BLaER1 (cell line): ENCODE data around the gene MRPL9.
"Not testable (repeated sequence)": the region's sequence is repeated elsewhere in the genome, so short reads cannot be mapped to it uniquely, and the experiment has no call there.

Experiments used
- H3K27ac ChIP-seq: shearing (Covaris generic); formaldehyde crosslinking; 2 replicates; pipeline ENCODE4 v1.8.1; 2022
- H3K27me3 ChIP-seq: shearing (Covaris generic); formaldehyde crosslinking; 2 replicates; pipeline ENCODE4 v1.8.1; 2022
- H3K36me3 ChIP-seq: shearing (Covaris generic); formaldehyde crosslinking; 2 replicates; pipeline ENCODE4 v1.8.1; 2022
- H3K4me1 ChIP-seq: shearing (Covaris generic); formaldehyde crosslinking; 2 replicates; pipeline ENCODE4 v1.8.1; 2022
- H3K4me2 ChIP-seq: shearing (Covaris generic); formaldehyde crosslinking; 2 replicates; pipeline ENCODE4 v1.8.1; 2022
- H3K4me3 ChIP-seq: shearing (Covaris generic); formaldehyde crosslinking; 2 replicates; pipeline ENCODE4 v1.8.1; 2022
- H3K9ac ChIP-seq: shearing (Covaris generic); formaldehyde crosslinking; 2 replicates; pipeline ENCODE4 v1.8.1; 2022
- H3K9me3 ChIP-seq: shearing (Covaris generic); formaldehyde crosslinking; 2 replicates; pipeline ENCODE4 v1.8.1; 2022
- H4K20me1 ChIP-seq: shearing (Covaris generic); formaldehyde crosslinking; 2 replicates; pipeline ENCODE4 v1.8.1; 2022
- Cebpa-rat ChIP-seq: shearing (Covaris generic); IDR thresholded peaks from 2 replicates; pipeline ENCODE4 v1.8.1; 2022

Gene MRPL9

DNA sequence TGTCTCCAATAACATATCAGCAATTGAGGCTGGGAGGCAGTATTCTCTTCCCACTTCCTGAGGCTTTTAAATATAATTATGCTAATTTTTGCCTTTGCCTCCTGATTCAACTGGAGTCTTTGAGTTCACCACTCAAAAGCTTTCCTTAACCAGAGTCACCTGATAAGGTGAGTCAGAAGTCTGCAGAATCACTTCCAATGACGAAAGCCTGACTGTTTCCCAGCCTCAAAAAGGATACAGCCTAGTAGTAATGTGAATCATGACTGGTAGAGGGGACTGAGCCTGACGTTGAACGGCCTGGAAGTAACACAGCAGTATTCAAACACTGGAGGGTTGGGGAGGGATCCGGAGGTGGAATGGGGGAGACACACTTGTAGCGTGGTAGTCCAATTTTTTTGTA, 10.4 kb upstream of the MRPL9 start:
- H3K9me3 ChIP-seq = no peaks in the 10 kb centered on the region
- no peak overlapping the region for H3K4me2 ChIP-seq
- no peak overlapping the region for H3K4me3 ChIP-seq
- H3K36me3 ChIP-seq = peaks cover 39% of the 10 kb centered on the region
- no peaks in the 10 kb centered on the region for H3K27me3 ChIP-seq
- H3K27ac ChIP-seq = no peak overlapping the region
- no peak overlapping the region for H3K9ac ChIP-seq
- H4K20me1 ChIP-seq = no peaks in the 10 kb centered on the region
- TF ChIP-seq Cebpa-rat = no peak
- H3K4me1 ChIP-seq = no peaks in the 10 kb centered on the region

- not testable (repeated sequence) for H4K20me1 ChIP-seq, H3K27ac ChIP-seq, H3K4me3 ChIP-seq
These were observed 6.0 kb upstream of the MRPL9 start for GRCh38 chr1:151769270-151769669.

GRCh38 chr1:151768351-151769066, 5.2 kb upstream of the MRPL9 start:
- not testable (repeated sequence) for H3K4me3 ChIP-seq, H4K20me1 ChIP-seq, H3K4me1 ChIP-seq, H3K4me2 ChIP-seq, H3K36me3 ChIP-seq, H3K27me3 ChIP-seq, H3K9ac ChIP-seq, H3K27ac ChIP-seq, H3K9me3 ChIP-seq

More at GRCh38 chr1:151769270-151769669, 6.0 kb upstream of the MRPL9 start:
- H3K9ac ChIP-seq, H3K4me1 ChIP-seq, H3K27me3 ChIP-seq, H3K4me2 ChIP-seq, H3K36me3 ChIP-seq, H3K9me3 ChIP-seq: not testable (repeated sequence)

GRCh38 chr1:151763990-151764389, 694 bp upstream of the MRPL9 start:
- Histone ChIP-seq H3K4me3 (peak overlapping the region; percentile 90), H3K4me2 (peak overlapping the region; percentile 97), H4K20me1 (no peaks in the 10 kb centered on the region), H3K27me3 (no peaks in the 10 kb centered on the region), H3K27ac (peak overlapping the region; percentile 88), H3K9ac (peak overlapping the region; percentile 92), H3K9me3 (no peaks in the 10 kb centered on the region), H3K4me1 (peaks cover 19% of the 10 kb centered on the region), H3K36me3 (peaks cover 34% of the 10 kb centered on the region)
- TF ChIP-seq Cebpa-rat = no peak

GRCh38 chr1:151760597-151761385, 2.5 kb downstream of the MRPL9 start:
- TF ChIP-seq Cebpa-rat = no peak
- peaks cover 64% of the 10 kb centered on the region for H3K36me3 ChIP-seq
- no peak overlapping the region for H3K9ac ChIP-seq
- H3K4me2 ChIP-seq = no peak overlapping the region
- no peaks in the 10 kb centered on the region for H4K20me1 ChIP-seq
- no peaks in the 10 kb centered on the region for H3K27me3 ChIP-seq
- no peak overlapping the region for H3K27ac ChIP-seq
- no peaks in the 10 kb centered on the region for H3K9me3 ChIP-seq
- no peak overlapping the region for H3K4me3 ChIP-seq
- H3K4me1 ChIP-seq = peaks cover 19% of the 10 kb centered on the region

- no peak overlapping the region for H3K9ac ChIP-seq
- no peaks in the 10 kb centered on the region for H4K20me1 ChIP-seq
- no peak for TF ChIP-seq Cebpa-rat
- H3K36me3 ChIP-seq = peaks cover 73% of the 10 kb centered on the region
- no peak overlapping the region for H3K27ac ChIP-seq
- H3K4me2 ChIP-seq = no peak overlapping the region
- no peaks in the 10 kb centered on the region for H3K9me3 ChIP-seq
- no peaks in the 10 kb centered on the region for H3K27me3 ChIP-seq
- peaks cover 17% of the 10 kb centered on the region for H3K4me1 ChIP-seq
- H3K4me3 ChIP-seq = no peak overlapping the region
These were observed 4.1 kb downstream of the MRPL9 start for GRCh38 chr1:151759241-151759640.

GRCh38 chr1:151756291-151756690, 7.0 kb downstream of the MRPL9 start:
- TF ChIP-seq Cebpa-rat = no peak
- no peak overlapping the region for H3K4me2 ChIP-seq
- no peak overlapping the region for H3K27ac ChIP-seq
- no peaks in the 10 kb centered on the region for H4K20me1 ChIP-seq
- no peak overlapping the region for H3K4me3 ChIP-seq
- H3K27me3 ChIP-seq = no peaks in the 10 kb centered on the region
- no peaks in the 10 kb centered on the region for H3K9me3 ChIP-seq
- no peak overlapping the region for H3K9ac ChIP-seq
- peaks cover 62% of the 10 kb centered on the region for H3K36me3 ChIP-seq
- no peaks in the 10 kb centered on the region for H3K4me1 ChIP-seq

DNA sequence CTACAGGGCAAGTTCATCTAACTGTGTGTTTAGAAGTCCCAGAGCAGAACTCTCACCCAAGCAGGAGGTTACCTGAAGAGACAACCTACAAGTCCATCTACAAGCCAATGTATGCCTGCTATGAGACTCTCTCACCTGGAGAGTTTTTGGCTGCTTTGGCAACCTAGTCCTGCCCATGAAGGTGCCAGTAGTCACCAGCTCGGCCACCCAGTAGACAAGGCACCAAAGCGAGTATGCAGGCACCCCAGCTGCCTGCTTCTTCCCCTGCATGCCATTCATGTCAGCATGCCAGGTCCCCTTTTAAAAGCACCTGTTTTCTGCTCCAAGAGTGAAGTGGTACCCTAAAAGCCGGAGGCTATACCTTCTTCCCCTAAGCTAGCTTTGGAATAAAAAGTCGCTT, 21.8 kb downstream of the MRPL9 start:
- Histone ChIP-seq H3K9ac (no peak overlapping the region), H3K4me1 (no peaks in the 10 kb centered on the region), H3K9me3 (peaks cover 21% of the 10 kb centered on the region)

DNA sequence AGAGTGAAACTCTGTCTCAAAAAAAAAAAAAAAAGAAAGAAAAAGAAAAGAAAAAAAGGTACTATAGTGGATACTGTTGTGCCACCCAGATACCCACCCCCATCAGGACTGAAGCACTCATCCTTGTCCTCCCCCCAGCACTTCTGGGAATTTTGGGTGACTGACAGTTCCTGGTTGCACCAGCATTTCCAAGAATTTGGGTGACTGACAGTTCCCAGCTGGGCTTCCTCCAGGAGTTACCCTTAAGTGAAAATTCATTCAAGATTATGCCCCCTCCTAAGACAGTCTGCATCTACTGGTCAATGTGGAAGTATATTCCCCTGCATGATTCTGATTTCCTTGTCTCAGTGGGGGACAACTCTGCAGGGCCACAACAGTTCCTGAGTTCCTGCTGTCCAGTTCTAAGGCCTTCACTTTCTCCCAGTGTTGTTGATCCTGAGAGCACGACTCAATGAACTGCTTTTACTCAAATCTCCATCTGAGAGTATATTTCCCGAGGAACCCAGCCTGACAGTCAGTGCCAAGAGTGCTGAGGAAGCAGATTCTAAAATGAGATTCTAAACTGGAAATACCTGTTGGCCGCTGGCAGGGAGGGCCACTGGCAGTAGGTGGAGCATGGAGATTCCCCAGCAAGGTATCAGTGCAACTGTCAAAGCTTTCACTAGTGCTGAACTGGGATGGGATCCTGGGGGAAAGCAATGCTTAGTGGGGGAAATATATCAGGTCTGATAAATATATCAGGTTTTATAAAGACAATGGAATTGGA, 23.5 kb downstream of the MRPL9 start:
- Histone ChIP-seq H3K4me2 (no peak overlapping the region), H3K9ac (no peak overlapping the region), H3K4me3 (no peak overlapping the region), H4K20me1 (no peaks in the 10 kb centered on the region), H3K9me3 (peaks cover 21% of the 10 kb centered on the region), H3K27ac (no peak overlapping the region), H3K36me3 (no peaks in the 10 kb centered on the region), H3K4me1 (no peaks in the 10 kb centered on the region), H3K27me3 (no peaks in the 10 kb centered on the region)
- no peak for TF ChIP-seq Cebpa-rat

More for the DNA sequence above, 21.8 kb downstream of the MRPL9 start:
- H3K36me3 ChIP-seq = no peaks in the 10 kb centered on the region
- no peaks in the 10 kb centered on the region for H4K20me1 ChIP-seq
- no peak for TF ChIP-seq Cebpa-rat
- H3K4me3 ChIP-seq = no peak overlapping the region
- no peak overlapping the region for H3K4me2 ChIP-seq
- no peaks in the 10 kb centered on the region for H3K27me3 ChIP-seq
- no peak overlapping the region for H3K27ac ChIP-seq

DNA sequence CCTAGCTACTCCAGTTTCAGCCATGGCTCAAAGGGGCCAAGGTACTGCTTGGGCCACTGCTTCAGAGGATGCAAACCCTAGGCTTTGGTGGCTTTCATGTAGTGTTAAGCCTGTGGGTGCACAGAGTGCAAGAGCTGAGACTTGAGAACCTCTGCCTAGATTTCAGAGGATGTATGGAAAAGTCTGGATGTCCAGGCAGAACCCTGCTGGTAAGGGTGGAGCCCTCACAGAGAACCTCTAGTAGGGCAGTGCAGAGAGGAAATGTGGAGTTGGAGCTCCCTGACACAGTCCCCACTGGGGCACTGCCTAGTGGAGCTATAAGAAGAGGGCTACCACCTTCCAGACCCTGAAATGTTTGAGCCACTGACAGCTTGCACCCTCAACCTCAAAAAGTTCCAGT, 25.8 kb downstream of the MRPL9 start:
- no peak overlapping the region for H3K4me2 ChIP-seq
- no peaks in the 10 kb centered on the region for H3K36me3 ChIP-seq
- H3K4me1 ChIP-seq = no peaks in the 10 kb centered on the region
- no peaks in the 10 kb centered on the region for H4K20me1 ChIP-seq
- H3K27ac ChIP-seq = no peak overlapping the region
- no peaks in the 10 kb centered on the region for H3K27me3 ChIP-seq
- H3K9ac ChIP-seq = no peak overlapping the region
- peaks cover 21% of the 10 kb centered on the region for H3K9me3 ChIP-seq
- TF ChIP-seq Cebpa-rat = no peak
- no peak overlapping the region for H3K4me3 ChIP-seq
